ENCODE results near the gene ITSN1.
A peak's percentile ranks its signal among the peaks of the same experiment; 100 is the strongest.
"Not testable (repeated sequence)": the region's sequence is repeated elsewhere in the genome, so short reads cannot be mapped to it uniquely, and the experiment has no call there.

Gene ITSN1

DNA sequence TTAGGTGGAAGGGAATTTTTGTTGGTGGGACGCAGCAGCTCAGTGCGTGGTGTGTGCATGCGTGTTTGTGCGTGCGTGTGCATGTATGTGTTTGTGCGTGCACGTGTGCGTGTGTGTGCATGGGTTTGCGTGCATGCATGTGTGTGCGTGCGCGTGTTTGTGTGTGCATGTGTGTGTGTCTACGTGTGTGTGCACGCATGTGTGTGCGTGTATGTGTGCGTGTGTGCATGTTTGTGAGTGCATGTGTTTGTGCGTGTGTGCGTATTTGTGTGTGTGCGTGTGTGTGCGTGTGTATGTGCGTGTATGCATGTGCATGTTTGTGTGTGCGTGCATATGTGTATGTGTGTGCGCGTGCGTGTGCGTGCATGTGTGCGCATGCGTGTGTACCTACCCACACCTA is 253.1 kb downstream of the ITSN1 start:
- no peak for DNase-seq (ENCODE audit: low spot score)

DNA sequence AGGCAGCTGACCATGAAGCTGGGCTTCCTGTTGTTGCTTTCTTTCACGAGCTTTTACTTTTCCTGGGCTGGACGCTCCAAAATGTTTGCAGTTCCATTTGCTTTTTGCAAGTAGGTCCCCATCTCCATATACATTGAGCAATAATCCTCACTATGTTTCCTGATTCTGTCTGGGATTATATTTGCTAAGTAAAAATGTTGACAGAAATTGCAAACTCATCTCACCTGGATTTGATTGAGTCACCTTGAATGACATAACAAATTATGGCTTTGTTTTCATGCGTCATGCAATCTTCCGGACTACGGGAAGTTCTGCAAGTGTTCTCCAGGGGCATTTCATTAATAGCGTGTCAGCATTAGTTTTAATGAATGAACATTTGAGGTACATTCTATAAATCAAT is 254.4 kb downstream of the ITSN1 start:
- no peak for DNase-seq (ENCODE audit: low spot score)

DNA sequence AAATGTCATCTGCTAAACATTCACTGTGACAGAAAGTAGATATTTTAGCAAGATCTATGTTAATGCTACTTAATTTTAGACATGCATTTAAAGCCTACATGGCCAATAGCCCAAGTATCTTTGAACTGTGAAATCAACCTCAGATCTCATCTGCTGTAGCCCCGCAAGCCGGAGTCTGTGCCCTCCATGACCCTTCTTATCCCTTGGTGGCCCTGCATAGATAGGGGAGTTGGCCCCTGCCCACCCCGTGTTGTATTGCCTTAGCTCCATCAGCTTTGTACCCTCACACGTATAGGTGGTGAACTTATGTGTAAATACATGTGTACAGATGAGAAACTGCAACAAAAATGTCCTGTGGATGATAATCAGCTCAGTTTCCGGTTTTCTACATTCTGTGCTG is 254.8 kb downstream of the ITSN1 start:
- no peak for DNase-seq (ENCODE audit: low spot score)

DNA sequence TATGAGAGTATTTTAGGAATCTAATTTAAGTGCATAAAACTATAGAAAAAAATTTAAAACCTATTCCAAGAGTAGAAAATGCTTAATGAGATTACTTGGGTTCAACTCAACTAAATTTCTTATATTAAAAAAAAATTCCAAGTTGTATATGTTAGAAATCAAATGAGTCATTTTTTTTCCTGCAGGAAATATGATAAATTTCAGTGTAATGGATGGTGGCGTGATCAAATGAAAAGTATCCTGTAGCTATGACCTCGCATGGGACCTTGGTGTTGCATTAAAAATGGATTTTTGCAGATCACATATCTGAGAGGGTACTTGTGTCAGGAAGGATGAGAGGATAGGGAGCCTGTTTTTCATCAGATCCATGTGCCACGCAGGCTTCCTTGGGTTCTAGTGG is 255.4 kb downstream of the ITSN1 start:
- DNase-seq (ENCODE audit: low spot score): no peak

DNA sequence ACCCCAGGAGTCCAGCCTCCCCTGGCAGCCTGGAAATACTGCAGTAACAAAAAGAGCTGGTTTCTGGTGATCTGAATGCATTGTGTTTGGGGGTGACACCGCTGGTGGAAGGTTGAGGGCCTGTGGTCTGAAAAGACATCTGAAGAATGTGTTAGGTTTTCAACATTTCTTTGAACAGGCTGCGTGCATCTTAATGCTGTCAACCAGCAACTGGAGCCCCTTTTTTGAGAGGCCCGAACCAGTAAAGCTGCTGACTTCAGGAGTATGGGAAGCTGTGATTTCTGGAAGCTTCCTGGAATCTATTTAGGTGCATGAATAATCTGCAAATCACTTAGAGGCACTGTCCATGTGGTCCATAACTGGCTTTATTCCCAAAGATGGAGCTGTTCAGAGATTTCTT is 256.3 kb downstream of the ITSN1 start:
- no peak for DNase-seq (ENCODE audit: low spot score)

DNA sequence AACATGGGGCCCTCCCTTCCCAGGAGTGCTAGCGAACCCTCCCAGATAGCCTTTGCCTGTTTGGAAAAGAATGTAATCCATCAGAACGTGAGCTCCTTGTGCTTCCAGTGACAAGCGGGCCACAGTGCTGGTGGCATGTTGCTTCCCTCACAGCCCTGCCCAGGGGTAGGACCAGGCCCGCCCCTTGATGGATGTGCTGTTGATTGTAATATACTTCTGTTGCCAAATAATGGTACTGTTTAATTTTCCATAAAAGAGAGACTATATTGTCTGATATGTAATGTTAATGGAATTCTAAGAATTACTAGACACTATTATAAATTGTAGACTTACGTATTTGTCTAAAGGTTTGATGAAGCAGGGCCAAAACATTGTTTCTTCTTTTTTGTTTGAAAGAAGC is 256.9 kb downstream of the ITSN1 start:
- DNase-seq (ENCODE audit: low spot score): no peak

DNA sequence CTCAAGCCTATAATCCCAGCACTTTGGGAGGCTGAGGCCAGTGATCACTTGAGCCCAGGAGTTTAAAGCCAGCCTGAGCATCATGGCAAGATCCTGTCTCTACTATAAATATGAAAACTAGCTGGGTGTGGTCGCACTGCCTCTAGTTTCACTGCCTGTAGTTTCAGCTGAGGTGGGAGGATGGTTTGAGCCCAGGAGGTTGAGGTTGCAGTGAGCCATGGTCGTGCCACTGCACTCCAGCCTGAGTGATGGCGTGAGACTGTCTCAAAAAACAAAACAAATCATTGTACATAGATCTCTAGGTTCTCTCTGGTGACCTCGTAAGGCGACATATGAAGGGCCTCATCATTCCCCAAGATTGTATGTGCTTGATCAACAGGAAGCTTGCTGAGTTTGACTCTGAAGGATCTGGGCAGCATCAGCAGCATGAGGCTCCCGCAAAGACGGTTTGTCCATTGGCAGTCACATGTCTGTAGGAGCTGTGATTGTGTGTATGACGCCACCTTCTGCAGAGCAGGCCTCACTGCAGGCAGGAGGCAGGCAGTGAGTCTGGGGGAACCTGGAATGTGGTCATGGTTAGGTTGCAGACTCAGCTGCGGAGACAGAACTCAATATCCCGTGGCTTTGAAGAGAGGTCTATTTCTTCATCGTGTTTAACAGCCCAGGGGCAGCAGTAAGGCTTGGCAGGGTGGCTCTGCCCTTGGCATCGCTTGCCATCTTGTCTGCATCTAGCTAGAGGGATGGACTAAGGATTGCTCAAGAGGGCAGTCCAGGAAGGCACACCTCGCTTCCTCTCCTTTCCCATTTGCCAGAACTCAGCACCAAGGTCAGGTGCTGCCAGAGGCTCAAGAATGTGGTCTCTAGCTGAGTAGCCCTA is 259.3 kb downstream of the ITSN1 start:
- no peak for DNase-seq (ENCODE audit: low spot score)

DNA sequence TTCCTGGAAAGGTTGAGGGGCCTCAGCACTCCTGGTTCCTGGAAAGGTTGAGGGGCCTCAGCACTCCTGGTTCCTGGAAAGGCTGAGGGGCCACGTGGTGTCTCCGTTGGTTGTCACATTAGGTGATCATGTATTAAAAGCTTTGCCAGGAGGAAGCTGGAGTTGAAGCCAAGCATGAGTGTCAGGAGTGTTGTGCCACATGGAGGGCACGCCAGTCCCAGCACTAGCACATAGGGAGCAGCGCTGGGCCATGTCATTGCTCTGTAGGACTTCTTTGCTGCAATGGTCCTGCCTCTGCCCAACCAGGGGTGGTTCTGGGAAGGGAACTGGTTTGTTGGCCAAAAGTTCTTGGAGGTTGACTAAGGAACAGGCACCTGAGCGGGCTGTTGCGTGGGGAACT is 260.0 kb downstream of the ITSN1 start:
- no peak for DNase-seq (ENCODE audit: low spot score)

DNA sequence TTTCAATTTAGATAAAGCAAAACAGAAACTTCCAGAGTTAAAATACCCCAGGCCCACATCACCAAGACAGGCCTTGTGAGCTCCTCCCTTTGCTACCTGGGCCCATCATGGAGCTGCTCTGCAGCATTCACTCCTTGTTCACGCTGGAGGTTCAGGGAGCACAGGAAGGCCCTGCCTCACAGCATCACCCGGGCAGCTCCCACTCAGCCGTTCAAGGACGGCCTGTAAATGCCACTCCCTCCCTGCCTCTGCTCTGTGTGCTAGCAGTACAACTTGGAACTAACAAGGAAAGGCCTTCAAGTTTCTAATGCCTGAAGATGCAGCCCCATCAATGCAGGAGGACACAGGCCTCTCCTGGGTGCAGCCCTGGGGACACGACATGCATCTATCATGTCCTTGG is 261.7 kb downstream of the ITSN1 start:
- DNase-seq (ENCODE audit: low spot score): no peak

DNA sequence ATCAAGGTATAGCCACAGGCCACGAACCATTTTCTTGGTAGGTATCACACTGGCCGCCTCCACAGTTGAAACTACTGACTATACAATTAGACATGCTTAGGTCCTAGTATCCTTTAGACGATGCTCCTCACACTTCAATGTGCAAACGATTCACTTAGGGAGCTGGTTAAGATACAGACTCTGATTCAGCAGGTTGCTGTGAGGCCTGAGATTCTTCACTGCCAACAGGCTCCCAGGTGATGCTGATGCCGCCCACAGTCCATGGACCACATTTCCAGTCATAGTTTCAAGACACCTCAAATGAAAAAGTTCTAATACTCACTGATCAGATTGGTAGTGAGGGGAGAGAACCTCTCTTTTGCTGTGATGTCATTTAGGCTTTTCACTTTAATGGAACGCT is 266.5 kb downstream of the ITSN1 start:
- no peak for DNase-seq (ENCODE audit: low spot score)

DNA sequence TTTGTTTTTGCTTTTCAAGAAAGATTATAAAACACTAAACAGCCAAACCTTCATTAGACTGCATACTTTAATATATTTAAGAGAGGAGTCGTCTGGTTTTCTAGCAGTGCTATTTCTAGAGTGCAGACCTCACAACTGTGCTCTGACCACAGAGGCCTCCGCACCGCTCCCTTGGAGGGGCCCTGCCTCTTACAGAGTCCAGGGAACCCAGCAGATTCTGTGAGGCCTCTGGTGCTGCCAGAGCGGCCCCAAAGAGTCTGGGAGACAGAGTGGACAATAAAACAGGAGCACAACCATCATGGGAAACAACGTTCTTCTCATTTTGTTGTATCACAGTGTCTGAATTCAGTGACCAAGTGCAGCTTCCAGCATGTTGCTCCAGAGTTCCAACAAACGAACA is 267.5 kb downstream of the ITSN1 start:
- DNase-seq (ENCODE audit: low spot score): no peak

DNA sequence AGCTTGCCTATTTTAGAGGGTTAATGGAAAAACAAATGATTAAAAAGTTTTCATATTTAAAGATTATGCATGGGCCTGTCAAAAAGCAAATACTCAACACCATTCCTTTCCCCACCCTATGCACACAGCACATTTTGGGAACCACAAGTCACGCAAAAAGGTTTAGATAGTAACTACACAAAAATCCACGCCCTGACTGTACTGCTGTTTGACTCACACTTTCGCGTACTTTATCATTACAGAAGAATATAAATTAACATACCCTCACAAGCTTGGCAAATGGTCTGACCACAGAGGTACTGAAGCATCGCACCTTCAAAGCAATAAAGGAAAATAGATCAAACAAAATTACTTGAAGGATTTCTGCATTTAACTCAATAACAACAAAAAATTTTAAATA is 271.9 kb downstream of the ITSN1 start:
- DNase-seq (ENCODE audit: low spot score): no peak

DNA sequence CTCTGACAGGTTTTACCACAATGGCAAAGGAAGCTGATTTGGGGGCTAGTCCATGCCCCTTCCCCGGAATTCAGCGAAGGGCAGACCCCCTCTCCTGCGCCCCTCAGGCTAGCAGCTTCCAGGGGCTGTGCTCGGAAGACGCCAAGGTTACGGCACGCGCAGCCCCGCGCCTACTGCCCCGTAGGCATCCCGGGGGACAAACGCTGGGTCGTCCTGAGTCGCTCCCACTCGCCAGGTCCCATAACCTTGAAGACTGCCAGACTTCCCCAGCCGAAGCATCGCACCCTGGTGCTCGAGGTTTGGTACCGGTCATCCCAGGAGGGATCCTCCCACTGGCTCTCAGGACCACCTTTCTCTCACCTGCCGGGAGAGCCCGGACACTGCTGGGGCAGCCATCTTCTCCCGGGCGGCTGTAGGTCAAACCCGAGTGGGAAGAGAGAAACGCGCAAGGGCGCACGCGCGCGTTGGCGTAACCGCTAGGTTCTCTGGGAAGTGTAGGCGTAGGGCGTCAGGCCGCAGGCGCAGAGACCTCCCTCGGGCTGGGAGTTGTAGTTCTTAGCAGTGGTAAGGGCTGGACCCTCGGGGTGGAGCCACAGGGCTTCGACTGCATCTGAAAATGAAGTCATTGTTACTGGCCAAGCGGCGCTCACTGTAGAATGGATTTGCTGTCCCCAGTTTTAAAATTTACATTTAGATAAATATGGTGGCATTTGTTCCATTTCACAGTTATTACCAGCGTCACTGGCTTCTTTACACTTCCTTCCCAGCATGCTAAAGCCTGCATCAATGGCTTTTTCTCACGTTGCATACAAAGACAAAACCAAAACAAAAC is 273.3 kb downstream of the ITSN1 start, which contains the start of gene ATP5PO:
Gene ATP5PO (minus strand): TSS at position 437 of the 832 bp plus-strand sequence. CDS start 41 bp downstream, at position 396.
- DNase-seq (ENCODE audit: low spot score): peak; percentile 62

DNA sequence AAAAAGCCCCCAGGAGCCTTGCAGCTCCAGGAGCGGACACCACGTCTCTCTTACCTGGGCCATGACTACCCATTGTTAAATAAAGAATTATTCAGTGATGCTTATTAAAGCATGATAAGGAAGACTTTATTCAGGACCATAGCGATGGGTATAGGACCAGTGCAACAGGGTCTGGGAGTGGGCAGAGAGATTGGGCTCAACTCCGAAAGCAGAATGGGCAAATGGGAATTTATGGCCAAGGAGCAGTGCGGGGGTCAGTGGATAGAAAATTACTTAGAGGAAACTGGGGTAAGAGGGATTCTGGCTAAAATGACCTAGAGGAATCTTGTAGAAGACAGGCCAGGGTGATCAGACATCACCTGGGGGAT is 273.9 kb downstream of the ITSN1 start:
- DNase-seq (ENCODE audit: low spot score): no peak

DNA sequence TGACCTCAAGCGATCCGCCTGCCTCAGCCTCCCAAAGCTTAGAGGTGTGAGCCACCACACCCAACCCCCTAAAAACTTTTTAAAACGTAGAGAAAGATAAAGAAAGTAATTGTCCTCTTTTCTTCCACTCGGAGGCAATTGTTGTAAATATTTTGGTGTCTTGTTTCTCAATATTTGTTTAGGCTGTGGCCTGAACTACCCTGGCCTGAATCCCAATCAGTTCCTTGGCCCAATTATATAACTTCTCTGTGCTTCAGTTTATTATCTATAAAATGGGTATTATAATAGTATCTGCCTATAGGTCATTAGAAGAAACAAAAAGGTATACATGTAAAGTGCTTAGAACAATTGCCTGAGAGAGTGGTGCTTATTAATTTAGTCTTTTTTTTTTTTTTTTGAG is 275.1 kb downstream of the ITSN1 start:
- no peak for DNase-seq (ENCODE audit: low spot score)

DNA sequence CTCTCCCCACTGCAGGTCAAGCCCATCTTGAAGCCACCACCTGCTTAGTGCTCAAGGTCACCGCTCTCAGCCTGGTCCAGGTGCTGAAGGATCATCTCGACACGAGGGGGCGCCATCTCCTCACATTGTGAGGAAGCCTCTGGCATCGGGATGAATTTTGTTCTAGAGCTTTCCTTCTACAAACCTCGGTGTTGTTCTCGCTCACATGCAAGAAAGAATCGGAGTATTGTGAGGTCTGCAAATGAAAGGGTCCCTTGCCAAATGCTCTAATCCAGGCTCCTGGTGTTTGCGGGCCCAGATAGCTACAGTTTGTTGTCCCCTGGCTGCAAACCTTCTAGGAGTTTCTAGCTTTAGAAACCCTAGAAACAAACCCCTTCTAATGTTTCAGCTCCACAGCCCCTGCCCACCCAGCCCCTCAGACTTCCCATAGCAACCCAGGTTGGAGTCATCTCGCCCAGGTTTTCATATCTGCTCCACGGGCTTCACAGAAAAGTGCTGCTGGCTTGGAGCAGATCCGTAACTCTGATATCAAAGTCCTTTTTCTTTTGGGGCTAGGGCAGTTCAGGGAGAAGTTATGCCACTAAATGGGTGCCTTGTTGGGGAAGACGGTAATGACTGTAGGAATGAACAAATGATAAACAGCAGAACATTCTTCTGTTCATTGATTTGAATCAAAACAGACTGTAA is 281.9 kb downstream of the ITSN1 start:
- DNase-seq (ENCODE audit: low spot score): peak; percentile 49

DNA sequence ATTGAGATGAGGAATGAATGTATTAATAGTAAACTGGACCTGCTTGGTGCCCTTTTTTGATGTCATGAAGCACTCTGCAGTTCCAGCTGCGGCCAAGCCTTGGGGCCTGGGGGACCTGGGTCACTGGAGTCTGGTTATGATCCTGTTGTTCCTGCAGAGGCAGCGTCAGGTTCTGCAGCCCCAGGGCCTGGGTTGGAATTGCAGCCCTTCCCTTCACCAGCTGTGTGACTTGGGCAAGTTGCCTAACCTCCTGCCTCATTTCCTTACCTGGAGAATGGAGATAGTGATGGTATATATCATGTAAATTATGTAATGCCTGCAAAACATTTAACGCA is 282.4 kb downstream of the ITSN1 start:
- DNase-seq (ENCODE audit: low spot score): no peak

DNA sequence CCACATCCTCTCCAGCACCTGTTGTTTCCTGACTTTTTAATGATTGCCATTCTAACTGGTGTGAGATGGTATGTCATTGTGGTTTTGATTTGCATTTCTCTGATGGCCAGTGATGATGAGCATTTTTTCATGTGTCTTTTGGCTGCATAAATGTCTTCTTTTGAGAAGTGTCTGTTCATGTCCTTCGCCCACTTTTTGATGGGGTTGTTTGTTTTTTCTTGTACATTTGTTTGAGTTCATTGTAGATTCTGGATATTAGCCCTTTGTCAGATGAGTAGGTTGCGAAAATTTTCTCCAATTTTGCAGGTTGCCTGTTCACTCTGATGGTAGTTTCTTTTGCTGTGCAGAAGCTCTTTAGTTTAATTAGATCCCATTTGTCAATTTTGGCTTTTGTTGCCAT is 283.9 kb downstream of the ITSN1 start:
- not testable (repeated sequence) for DNase-seq (ENCODE audit: low spot score)

DNA sequence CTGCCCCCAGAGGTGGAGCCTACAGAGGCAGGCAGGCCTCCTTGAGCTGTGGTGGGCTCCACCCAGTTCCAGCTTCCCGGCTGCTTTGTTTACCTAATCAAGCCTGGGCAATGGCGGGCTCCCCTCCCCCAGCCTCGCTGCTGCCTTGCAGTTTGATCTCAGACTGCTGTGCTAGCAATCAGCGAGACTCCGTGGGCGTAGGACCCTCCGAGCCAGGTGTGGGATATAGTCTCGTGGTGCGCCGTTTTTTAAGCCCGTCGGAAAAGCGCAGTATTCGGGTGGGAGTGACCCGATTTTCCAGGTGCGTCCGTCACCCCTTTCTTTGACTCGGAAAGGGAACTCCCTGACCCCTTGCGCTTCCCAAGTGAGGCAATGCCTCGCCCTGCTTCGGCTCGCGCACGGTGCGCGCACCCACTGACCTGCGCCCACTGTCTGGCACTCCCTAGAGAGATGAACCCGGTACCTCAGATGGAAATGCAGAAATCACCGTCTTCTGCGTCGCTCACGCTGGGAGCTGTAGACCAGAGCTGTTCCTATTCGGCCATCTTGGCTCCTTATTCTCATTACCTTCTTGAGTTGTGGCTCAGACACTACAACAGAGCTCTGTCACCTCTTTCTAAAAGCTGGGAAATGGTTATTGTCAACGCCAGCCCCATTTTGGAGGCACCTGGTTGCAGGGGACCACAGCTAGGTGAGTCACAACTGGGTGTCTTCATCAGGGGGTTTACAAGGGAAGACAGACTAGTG is 288.9 kb downstream of the ITSN1 start:
- not testable (repeated sequence) for DNase-seq (ENCODE audit: low spot score)

DNA sequence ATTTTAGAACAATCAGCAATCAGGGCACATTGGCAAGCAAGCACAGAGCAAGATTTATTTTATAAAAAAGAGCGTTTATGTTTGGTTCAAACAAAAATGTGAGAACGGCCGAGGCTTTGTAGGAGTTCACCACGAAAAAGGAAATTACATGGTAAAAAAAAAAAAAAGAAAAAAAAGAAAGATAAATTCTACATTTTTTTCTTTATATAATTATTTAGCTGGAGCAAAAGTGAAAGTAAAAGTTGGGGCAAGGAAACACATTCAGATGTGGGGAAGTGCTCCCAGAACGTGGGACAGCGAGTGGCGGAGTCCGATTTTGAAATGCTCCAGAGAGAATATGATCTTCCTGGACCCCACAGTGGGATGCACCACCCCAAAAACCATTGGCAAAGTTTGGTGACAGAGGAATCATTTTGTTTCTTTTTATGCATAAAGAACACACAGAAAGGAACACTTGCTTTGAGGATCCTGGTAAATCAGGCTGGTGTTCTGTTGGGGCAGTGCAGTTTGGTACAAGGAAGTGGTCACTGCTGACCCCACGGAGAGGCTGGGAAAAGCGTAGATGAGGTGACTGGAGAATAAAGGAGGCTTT is 289.6 kb downstream of the ITSN1 start:
- DNase-seq (ENCODE audit: low spot score): no peak

DNA sequence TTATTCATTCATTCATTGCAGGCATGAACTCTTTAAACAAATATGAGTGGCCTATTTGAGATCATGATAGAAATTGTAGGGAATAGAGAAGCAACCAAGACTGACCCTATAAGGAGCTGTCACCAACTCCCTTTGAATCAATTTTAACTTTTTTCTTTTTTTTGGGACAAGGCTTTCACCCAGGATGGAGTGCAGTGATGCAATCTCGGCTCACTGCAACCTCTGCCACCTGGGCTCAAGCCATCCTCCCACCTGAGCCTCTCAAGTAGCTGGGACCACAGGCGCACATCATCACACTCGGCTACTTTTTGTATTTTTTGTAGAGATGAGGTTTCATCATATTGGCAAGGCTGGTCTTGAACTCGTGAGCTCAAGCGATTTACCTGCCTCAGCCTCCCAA is 290.4 kb downstream of the ITSN1 start:
- no peak for DNase-seq (ENCODE audit: low spot score)

All from HuH-7.5 (cell line).